Epithelial cell of esophagus (primary cell): ENCODE data around the gene CTPS2.
"Not testable (repeated sequence)": the region's sequence is repeated elsewhere in the genome, so short reads cannot be mapped to it uniquely, and the experiment has no call there.

Experiments
- DNase-seq: peaks from one replicate; pipeline ENCODE4 v3.0.0; 2010; ENCODE audit warnings: low read depth
- H3K4me3 ChIP-seq: 2 replicates; pipeline ENCODE4 v1.5.1; 2011; ENCODE audit warnings: mild to moderate bottlenecking, low read length, control low read depth
- CTCF ChIP-seq: IDR thresholded peaks from 2 replicates; pipeline ENCODE4 v1.5.1; 2011; ENCODE audit warnings: low read depth, mild to moderate bottlenecking, low read length, control low read depth, inconsistent platforms; ENCODE audit not compliant: insufficient read depth; ENCODE audit errors: missing control alignments

CTPS2 gene

GRCh38 chrX:16606142-16606720 is 106.2 kb downstream of the CTPS2 start:
- TF ChIP-seq CTCF: no peak
- H3K4me3 ChIP-seq: no peak overlapping the region
- DNase-seq: no peak

- TF ChIP-seq CTCF: no peak
- H3K4me3 ChIP-seq: no peak overlapping the region
- no peak for DNase-seq
These were observed 108.1 kb downstream of the CTPS2 start for GRCh38 chrX:16604337-16604736.

GRCh38 chrX:16603822-16604221 is 108.6 kb downstream of the CTPS2 start:
- peak; percentile 68 for DNase-seq
- TF ChIP-seq CTCF: no peak

GRCh38 chrX:16603235-16603634 is 109.2 kb downstream of the CTPS2 start:
- not testable (repeated sequence) for DNase-seq, H3K4me3 ChIP-seq

More at GRCh38 chrX:16603822-16604221, 108.6 kb downstream of the CTPS2 start:
- H3K4me3 ChIP-seq: no peak overlapping the region

- no peak for DNase-seq
- H3K4me3 ChIP-seq: no peak overlapping the region
- no peak for TF ChIP-seq CTCF
These were observed 110.6 kb downstream of the CTPS2 start for GRCh38 chrX:16601885-16602284.

- no peak overlapping the region for H3K4me3 ChIP-seq
- DNase-seq: no peak
- TF ChIP-seq CTCF: no peak
These were observed 118.0 kb downstream of the CTPS2 start for GRCh38 chrX:16594490-16594889.

- no peak overlapping the region for H3K4me3 ChIP-seq
- TF ChIP-seq CTCF: no peak
- DNase-seq: no peak
These were observed 118.7 kb downstream of the CTPS2 start for GRCh38 chrX:16593801-16594200.
